HG03565 (cell line): Measurements from ENCODE around the gene MLLT10.
A peak's percentile ranks its signal among the peaks of the same experiment; 100 is the strongest.

Experiments used
- ATAC-seq: cut with Tn5 transposase; IDR thresholded peaks from one replicate; pipeline ENCODE4 v1.9.1; 2021; ENCODE audit warnings: mild to moderate bottlenecking, moderate library complexity; ENCODE audit not compliant: unreplicated experiment

Gene MLLT10

DNA sequence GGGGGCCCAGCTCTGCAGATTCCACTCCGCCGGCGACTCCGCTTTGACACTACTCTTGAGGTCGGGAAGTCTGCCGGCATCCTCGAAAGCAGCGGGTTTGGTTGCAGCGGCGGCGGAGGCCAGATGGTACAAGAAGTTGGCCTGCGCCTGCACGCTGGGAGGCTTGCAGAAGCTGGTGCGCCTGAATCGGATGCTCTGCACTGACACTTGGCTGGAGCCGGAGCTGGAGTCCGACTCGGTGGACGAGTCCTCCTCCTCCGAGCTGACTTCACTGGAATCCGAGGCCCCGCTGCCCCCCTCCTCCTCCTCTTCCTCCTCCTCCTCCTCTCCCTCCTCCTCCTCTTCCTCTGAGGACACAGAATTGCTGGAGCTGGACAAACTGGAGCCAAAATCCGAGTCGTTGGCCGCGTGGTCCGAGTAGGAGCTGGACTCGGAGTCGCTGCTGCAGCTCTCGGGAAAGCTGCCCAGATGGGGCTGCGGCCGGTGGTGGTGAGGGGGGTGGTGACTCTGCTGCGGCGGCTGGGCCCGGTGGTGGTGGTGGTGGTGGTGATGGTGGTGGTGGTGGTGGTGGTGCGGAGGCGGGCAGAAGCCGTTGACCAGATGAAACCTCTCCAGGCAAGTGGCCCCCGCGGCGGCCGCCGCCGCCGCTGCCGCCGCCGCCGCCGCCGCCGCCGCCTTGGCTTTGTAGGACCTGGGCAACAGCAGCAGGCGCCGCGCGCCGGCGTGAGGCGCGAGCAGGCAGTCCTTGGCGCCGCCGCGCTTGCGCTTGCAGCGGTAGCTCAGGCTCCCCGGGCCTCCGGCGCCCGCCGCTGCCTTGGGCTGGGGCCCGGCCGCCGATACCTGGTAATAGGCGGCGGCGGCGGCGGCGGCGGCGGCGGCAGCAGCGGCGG, 17.5 kb upstream of the MLLT10 start:
- ATAC-seq, result peak; percentile 51

DNA sequence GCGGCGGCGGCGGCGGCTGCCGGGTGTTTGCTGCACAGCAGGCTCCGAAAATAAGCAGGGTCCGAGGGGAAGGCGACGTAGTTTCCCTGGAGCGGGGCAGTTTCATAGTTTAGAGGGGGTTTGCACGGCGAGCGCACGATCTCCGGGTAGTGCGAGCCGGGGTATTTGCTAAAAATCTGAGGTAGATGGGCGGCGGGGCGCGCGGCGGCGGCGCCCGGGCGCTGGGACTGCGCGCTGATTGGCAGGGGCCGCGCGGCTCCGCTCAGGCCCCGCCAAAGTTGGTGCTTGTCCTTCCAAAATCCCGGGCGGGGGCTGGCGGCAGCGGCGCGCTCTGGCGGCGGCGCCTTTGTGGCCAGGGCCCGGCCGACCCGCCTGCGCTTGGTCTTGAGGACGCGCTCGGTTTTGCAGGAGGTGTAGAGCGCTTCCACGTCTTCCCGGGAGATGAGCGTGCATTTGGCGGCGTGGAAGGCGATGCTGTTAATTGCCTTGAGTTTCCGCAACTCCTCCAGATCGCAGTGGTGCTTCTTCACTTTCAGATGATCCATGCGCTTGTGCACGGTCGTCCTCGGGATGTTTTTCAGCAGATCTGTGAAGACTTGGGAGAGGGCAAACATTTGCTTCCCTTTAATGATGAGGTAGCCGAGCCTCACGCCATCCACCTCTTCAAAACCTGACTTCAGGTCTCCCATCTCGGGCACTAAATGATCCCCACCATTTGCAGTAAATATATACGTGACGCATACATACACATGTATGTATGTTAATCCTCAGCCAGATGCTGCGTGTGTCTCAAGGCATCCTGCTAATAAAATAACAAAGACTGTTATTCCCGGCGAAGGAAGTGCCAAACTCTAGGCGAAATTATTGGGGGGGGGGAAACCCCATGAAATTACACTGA, 16.6 kb upstream of the MLLT10 start:
- peak; percentile 31 for ATAC-seq

DNA sequence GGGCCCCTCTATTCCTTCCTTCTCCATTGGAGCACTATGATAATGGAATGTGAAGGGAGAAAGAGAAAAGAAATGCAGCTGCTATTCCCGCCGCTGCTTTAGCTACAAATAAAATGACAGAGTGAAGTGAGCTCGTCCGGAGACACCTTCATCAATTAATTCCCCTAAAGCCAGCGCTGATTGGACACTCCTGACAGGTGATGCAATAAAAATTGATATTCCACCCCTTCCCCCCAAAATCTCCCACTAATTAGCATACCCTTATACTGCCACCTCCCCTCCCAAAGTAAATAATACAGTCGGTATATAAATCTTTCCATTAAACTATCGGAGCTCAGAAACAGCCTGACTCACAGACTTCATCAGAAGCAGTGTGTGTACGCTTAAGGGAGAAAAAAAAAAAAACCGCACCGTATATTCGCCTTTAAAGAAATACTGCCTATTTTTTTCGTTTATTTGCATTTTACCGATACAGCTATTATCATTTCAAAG, 15.8 kb upstream of the MLLT10 start:
- ATAC-seq, result no peak

DNA sequence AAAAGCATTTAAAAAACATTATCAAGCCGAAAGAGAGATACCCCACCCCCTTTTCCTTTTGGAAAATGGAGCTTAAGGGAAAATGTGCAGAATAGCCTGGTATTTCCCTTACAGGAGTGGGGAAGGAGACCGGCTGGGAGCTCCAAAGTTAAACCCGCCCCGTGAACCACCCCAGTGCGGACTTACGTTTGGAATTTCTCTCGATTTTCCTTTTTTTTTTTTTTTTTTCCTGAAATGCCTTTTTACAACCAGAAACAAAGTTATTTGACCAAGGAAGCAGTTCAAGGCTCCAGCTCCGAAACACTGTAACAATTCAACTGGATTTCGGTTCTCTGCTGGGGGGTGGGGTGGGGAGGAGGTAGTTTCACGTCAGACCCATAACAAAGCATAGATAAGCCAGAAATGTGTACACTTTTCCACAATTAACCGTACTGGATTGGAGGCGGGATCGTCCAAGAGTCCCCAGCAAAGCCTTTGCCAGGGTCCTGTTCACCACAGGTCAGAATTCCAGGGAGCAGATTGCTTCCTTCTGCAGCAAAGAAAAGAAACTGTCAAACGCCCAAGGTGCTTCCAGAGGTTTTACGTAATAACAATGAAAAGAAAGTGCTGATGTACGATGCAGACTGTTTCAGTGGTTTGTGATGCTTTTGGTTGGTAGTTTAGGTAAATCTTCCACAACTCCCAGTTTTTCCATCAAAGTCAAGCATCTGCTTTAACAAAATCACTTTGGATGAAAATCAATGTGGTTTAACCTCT, 15.2 kb upstream of the MLLT10 start:
- no peak for ATAC-seq

DNA sequence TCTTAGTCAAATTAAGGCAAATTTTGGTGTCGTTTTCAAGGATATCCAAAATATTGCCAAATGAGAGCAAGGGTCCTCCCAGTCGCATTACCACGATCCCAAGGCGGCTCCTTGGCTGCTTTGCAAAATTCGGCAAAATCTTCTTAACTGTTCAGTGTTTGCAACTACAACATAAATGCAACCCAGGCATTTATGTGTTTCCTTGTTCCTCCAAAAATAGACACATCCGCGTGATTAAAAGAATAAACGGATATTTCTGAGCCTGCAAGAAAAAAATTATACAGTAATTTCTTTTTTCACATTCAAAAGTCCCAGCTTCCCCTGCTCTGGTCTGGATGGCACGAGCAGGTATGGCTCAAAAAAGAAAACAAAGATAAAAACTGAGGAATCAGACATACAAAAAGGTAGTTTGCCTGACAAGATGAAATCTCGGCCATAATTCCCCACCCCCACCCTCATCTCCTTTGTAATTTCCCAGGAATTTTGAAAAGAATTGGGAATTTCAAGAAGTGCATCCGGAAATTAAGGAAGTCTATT, 14.6 kb upstream of the MLLT10 start:
- no peak for ATAC-seq

DNA sequence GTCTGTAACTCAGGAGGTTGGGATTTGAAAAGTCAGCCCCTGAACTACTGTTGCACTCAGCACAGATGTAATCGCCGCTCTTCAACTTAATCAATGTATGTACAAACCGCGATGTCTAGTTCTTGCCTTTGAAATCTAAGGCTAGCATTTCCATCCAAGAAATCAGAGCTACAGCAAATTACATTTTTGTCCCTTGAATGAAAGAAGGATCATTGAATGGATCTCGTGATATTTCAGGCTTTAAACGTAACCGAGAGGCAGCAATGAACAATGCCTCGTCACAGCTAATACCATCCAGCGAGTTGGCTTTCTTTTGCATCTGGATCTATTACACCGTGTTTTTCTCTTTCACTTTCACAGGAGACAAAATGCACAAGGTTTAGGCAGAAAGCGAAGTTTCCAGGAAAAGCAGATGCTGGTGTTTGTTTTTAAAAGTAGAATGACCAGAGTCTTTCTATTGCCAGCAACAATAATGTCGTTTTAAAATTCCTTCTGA, 14.0 kb upstream of the MLLT10 start:
- peak; percentile 42 for ATAC-seq

DNA sequence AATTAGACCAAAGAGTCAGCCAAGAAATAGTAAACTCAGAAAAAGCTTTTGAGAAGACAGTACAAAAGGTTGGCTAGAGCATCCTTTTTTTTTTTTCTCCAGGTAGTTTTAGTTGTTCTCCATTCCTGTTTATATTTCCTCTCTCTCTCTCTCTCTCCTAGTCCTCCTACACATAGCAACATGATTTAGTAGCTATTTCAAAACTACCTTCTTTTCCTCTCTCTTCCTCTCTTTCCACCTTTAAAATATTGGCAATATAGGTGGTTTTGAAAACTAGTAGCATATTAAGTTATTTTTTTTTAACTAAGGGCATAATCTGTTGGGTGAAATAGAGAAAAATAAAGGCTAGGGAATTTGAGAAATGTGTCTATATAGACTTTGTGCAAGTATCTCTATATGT, 13.5 kb upstream of the MLLT10 start:
- ATAC-seq, result no peak

DNA sequence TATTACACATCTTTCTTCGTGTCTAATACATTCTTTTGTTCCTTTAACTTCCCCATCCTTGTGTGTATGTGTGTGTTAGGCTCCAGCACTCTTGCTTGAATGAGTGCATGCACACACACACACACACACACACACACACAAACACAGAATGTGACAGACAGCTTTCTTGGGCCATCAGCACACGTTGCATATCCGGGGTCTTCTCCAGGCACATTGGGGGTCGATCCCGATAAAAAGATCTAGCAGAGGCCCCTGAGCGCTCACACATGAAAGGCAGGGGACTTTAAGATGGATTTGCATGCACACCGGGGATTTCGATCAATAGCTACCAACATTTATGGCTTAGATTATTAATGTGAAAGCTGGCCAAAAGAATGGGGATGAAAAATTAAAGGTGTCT, 13.1 kb upstream of the MLLT10 start:
- no peak for ATAC-seq

DNA sequence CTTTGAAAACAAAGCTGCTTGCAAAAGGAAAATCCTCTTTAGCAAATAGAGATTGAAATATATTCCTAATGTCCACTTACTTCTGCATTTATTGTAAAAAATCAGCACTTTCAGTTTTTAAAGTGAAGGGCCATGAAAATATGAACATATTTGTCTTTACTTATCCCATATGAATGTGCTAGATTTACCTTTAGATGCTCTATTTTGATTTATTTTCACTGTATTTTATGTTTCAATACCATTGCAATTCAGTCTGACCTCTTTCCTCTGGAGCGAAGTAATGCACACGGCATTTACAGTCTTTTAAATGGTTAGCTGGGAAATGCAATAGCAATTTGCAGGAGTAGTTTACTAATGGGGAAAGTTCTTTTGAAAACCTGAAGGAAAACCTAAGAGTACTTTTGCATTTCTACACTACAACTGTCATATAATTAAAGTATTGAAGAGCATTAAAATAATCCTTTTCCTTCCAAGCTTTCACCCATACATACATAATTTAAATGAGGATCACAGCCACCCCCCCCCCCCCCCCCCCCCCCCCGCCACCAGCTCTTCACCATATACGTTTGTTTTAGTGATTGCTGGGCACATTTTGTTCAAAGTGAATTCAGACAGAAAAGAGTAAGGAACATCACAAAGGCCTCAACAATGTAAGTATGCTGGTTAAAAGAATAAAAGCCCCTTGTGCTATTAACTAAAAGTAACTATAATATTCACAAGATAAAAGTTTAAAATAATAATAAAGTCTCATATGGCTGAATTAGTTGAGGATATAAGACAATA, 12.1 kb upstream of the MLLT10 start:
- no peak for ATAC-seq

DNA sequence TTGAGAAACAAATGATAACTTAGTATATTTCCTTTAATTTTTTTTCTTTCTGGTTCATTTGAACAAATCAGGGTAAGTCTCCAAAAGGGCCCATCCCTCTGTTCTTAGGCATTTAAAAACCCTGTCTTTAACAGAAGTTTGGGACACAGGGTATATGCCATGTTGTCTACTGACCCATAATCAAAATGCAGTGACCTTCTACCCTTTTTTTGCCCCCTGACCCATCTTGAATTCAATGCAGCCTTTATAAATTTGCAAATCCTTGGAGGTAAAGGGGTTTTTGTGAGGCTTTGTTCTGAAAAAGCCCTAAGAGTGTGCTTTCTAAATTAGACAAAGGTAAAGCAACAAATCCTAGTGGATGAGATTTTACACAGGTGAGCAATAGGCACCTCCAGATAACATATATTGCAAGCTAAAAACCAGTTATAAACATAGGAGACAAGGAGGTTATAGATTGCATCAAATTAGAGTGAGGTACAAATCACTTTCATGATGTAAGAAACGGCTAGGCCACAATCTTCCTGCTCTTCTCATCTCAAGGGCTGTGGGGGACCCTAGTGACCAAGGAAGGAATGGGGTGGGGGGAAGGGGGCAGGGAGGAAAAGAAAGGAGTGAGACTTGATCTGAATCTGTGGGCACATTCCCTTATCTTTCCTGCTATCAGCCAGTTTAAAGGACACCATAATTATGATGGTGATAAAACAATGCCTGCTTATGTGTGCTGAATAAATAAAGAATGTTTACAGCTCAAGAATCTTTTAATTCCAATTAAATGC, 11.2 kb upstream of the MLLT10 start:
- ATAC-seq, result no peak

DNA sequence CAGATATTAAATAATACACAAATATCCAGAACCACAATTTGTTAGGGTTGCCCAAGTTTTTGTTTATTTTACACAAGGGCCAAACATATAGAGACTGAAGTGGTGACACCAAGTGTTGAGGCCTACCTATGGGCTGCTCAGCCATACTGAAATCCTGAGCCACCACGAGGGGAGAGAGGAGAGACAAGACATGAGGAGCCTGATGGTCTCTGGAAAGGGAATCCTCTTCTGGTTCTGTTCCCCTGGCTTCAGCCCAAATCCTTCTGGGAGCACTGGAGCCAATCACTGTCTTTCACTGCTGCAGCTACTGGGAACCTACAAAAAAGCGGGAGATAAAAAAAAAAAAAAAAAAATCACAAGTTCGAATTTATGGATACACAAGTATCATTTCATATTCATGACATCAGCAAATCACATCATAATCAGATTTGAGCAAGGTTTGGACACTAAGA, 10.4 kb upstream of the MLLT10 start:
- no peak for ATAC-seq

DNA sequence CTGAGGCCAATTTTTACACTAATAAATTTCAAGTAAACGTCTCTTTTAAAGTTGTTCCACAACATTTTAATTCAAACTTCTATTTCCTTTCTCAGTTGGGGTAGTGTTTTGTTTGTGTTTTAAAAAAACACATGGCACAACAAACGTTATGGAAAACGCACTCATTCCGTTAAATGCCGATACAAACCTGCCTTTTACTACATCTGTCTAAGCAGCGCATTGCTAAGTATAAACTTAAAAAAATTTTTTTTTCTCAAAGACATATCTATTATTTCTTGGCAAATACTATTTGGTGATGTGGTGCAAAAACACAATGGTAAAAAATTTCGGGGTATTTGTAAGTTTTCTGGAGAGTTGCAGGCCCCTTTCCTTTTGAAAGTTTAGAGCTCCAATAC, 9.9 kb upstream of the MLLT10 start:
- no peak for ATAC-seq

DNA sequence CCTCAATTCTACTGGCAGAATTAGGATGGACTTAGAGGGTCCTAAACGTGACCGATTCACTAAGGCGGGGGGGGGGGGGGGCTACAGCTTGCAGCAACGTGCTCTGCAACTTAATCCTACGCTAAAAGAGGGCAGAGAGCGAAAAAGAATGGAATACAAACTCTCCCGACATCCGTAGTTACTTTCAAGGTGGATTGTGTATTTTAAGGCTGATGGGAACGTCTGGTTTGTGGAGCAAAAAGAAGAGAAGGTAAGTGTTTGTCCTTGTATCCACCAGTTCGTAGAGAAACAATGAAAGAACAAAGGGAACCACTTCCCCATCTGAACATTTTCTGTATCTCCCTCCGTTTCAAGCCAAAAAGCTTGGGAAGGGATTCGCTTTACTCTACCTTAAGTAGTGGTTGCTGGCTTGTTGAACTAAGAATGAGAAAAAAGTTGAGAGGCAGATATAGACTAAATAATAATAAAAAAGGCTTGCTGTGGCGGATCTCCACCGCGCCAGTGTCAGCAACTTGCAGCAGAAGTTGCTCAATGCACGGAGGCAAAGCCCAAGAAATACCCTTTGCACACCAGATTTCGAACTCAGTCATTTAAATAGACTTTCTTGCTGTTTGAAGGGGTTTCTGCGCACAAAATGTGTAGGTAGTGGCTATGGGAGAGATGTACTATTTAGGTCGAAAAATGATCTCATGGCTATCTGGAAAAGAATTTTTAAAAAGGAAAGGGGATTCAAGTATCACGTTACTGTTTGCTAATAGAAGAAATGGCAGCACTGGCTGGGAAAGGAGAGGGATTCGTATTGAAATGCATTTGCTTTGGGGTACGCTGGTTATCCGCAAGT, 9.3 kb upstream of the MLLT10 start:
- no peak for ATAC-seq

DNA sequence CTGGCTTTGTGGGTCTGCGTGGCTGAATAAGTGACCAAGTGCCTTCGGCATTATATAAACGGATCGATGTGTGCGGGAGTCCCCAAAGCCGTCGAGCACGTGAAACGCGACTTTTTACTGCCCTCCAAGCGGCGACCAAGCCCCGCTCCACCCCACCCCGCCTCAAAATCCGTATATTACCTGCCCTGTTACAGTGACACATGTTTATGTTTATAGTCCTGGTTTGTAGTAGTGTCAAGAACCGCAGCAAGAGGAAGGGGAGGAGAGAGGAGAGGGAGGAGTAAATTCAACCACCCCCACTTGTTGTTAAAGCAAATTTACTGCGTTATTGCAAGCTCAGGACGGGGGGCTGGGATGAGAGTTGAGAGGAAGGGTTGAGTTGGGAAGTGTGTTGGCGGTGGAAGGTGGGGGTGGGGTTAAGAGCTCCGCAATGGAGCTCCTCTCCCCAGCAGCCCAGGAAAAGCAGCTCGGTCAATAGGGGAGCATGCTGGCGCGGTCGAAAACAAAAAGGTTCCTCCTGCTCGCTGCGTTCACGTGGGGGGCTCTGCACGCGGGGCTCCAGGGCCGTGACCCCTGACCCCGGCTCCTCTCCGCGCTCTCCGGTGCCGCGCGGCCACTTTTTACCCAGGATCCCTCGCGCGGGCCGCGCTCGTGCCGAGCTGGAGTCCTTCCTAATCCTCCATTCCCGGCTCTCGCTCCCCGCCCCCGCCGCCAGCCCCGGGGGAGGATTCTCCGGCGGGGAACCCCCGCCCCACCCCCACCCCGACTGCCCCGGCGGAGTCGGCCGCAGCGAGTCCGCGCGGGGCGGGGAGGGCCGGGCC, 8.5 kb upstream of the MLLT10 start, which contains the start of gene SKIDA1:
SKIDA1 (minus strand) TSS at position 316 of the 821 bp plus-strand sequence. CDS start 7,860 bp downstream, outside the sequence.
- ATAC-seq, result no peak

DNA sequence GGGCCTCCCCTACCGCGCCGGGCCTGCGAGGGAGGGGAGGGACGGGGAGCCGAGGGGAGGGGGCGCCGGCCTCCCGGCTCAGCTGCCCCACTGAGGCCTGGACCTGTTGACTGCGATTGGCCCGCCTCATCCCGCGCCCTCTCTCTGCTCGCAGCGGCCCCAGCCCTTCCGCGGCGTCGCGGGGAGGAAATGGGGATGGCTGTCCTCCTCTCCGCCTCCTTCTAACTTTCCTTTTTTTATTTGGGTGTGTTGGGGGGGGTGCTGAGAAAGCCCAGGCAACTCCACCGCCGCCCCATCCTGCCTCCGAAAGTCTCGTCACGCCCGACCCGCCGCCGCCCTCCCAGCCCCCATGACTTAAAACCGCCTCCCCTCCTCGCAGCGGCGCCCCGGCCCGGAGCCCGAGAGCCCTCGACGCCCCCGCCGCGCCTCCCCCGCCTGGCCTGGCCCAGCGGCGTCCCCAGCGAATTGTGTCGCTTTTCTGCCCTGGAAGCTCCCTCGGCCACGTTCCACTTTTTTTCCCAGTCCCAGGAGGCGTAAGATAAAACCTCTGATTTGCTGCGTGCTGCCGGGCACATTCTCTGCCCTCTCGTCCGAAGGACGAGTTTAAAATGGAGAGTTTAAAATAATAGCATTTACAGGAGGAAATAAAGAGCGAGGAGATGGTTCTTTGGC, 7.7 kb upstream of the MLLT10 start:
- ATAC-seq, result no peak

DNA sequence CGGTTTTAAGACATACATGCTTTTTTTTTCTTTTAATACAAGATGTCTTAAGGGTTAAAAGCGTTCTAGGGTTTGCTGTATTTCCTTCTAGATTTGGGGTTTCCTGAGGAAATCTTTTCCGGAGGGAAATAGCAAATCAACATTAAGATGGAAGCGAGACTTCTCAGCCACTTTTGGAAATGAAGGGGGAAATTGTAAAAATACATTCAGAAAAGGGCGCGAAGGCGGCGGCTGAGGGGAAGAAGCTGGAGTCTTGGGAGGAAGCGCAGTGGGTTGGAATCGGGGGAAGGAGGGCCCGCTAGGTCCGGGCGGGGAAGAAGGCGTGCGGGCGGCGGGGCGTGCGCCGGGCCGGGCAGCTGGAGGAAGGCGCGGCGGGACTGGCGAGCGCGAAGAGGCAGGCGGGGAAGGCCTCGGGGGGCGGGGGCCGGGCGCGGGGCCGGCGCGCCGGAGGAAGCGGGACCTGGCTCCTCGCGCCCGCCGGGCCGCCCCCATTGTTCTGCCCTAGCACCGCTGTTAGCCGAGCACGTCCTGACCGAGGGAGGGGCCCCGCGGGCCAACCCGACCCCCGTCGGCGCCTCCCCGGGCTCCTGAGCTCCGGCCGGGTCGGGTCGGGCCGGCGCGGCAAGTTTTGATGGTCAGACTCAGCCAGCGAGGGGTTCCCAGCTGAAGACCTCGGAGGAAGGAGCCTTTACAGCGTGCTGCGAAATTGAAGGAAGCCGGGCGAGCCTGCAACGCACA, 7.0 kb upstream of the MLLT10 start:
- no peak for ATAC-seq
